HepG2 (cell line): Measurements from ENCODE around the gene TLCD1. TPM values are rescaled to one million over a fixed set of nuclear protein-coding genes. Genes with fewer than 3 reads are reported as not detected.

Experiments used
- ARNT2 ChIP-seq: sonication (generic); formaldehyde crosslinking; IDR thresholded peaks from 2 replicates; pipeline ENCODE4 v1.8.0; 2022; ENCODE audit warnings: mild to moderate bottlenecking, low read depth, missing genetic modification reagents, moderate library complexity
- ATF3 ChIP-seq: sonication (generic); formaldehyde crosslinking; IDR thresholded peaks from 2 replicates; pipeline ENCODE4 v1.4.0; 2020; ENCODE audit warnings: missing genetic modification reagents
- FOXK1 ChIP-seq: sonication (generic); formaldehyde crosslinking; IDR thresholded peaks from 2 replicates; pipeline ENCODE4 v1.4.0; 2020; ENCODE audit warnings: low read depth, missing genetic modification reagents, borderline replicate concordance
- IRX3 ChIP-seq: sonication (generic); formaldehyde crosslinking; IDR thresholded peaks from 2 replicates; pipeline ENCODE4 v1.8.1; 2023; ENCODE audit warnings: mild to moderate bottlenecking, low read depth, missing genetic modification reagents, borderline replicate concordance
- JUN ChIP-seq: sonication (generic); formaldehyde crosslinking; IDR thresholded peaks from 2 replicates; pipeline ENCODE4 v1.4.0; 2020; ENCODE audit warnings: mild to moderate bottlenecking, missing genetic modification reagents
- KDM2A ChIP-seq: sonication (generic); formaldehyde crosslinking; IDR thresholded peaks from 2 replicates; pipeline ENCODE4 v1.4.0; 2020; ENCODE audit warnings: low read depth, missing genetic modification reagents, borderline replicate concordance
- KLF15 ChIP-seq: sonication (generic); formaldehyde crosslinking; IDR thresholded peaks from 2 replicates; pipeline ENCODE4 v1.8.1; 2023; ENCODE audit warnings: borderline replicate concordance, mild to moderate bottlenecking, inconsistent platforms, missing genetic modification reagents, mixed read lengths
- NCOA2 ChIP-seq: sonication (generic); formaldehyde crosslinking; IDR thresholded peaks from 2 replicates; pipeline ENCODE4 v1.8.0; 2022; ENCODE audit warnings: inconsistent platforms
- PTBP1 ChIP-seq: fragments of 200-400 bp; formaldehyde crosslinking; IDR thresholded peaks from 2 replicates; pipeline ENCODE4 v1.6.1; 2018; ENCODE audit warnings: low read length, low read depth; ENCODE audit not compliant: poor library complexity, severe bottlenecking
- TBP ChIP-seq: sonication (generic); formaldehyde crosslinking; IDR thresholded peaks from 2 replicates; pipeline ENCODE4 v1.5.0; 2020; ENCODE audit warnings: missing genetic modification reagents
- TFDP2 ChIP-seq: sonication (generic); formaldehyde crosslinking; IDR thresholded peaks from 2 replicates; pipeline ENCODE4 v1.4.0; 2020; ENCODE audit warnings: missing genetic modification reagents
- TRIM22 ChIP-seq: fragments of 450-650 bp; IDR thresholded peaks from 2 replicates; pipeline ENCODE4 v1.6.1; 2017
- ZBTB38 ChIP-seq: sonication (generic); formaldehyde crosslinking; IDR thresholded peaks from 2 replicates; pipeline ENCODE4 v1.5.1; 2020; ENCODE audit warnings: mild to moderate bottlenecking, missing genetic modification reagents
- ZMYM4 ChIP-seq: sonication (generic); formaldehyde crosslinking; IDR thresholded peaks from 2 replicates; pipeline ENCODE4 v1.8.1; 2023; ENCODE audit warnings: mild to moderate bottlenecking, missing genetic modification reagents
- ZNF142 ChIP-seq: sonication (generic); formaldehyde crosslinking; IDR thresholded peaks from 2 replicates; pipeline ENCODE4 v1.4.0; 2020; ENCODE audit warnings: missing genetic modification reagents
- ZNF446 ChIP-seq: sonication (generic); formaldehyde crosslinking; IDR thresholded peaks from 2 replicates; pipeline ENCODE4 v1.5.0; 2020; ENCODE audit warnings: mild to moderate bottlenecking, missing genetic modification reagents
- ZNF614 ChIP-seq: IDR thresholded peaks from 2 replicates; pipeline ENCODE4 v1.6.1; 2018; ENCODE audit warnings: missing biosample characterization, missing genetic modification reagents, inconsistent platforms, borderline replicate concordance
- ZNF672 ChIP-seq: sonication (generic); formaldehyde crosslinking; IDR thresholded peaks from 2 replicates; pipeline ENCODE4 v1.8.1; 2022; ENCODE audit warnings: missing genetic modification reagents
- ZNF674 ChIP-seq: sonication (generic); formaldehyde crosslinking; IDR thresholded peaks from 2 replicates; pipeline ENCODE4 v1.5.0; 2020; ENCODE audit warnings: low read depth, mild to moderate bottlenecking, missing genetic modification reagents
- ZNF780A ChIP-seq: sonication (generic); formaldehyde crosslinking; IDR thresholded peaks from 2 replicates; pipeline ENCODE4 v1.8.0; 2022; ENCODE audit warnings: mild to moderate bottlenecking, missing genetic modification reagents, moderate library complexity
- ZNF850 ChIP-seq: sonication (generic); formaldehyde crosslinking; conservative IDR thresholded peaks from 2 replicates; pipeline ENCODE4 v1.9.0; 2021; ENCODE audit warnings: mild to moderate bottlenecking, missing genetic modification reagents
- polyA plus RNA-seq, 8 experiments: library from polyadenylated mRNA; depleted of rRNA in 3 of 8; stranded (reverse) in 7 of 8; unstranded in 1 of 8; fragments of >200 nt; fragmentation: Illumina TruSeq in 4 of 8; extraction: Trizol in 4 of 8; gene quantifications; 2 replicates each; pipeline versions ENCODE4 v1.2.1 to v1.2.3, GENCODE V29; 2011 to 2016; ENCODE audit warnings: low read depth in 4 of 8, missing spikeins in 1 of 8, mixed read lengths in 1 of 8; ENCODE audit not compliant: insufficient read depth in 1 of 8
- total RNA-seq, 5 experiments: library from RNA; depleted of rRNA; stranded (reverse); fragments of >200 nt; fragmentation: Illumina TruSeq; extraction: Trizol; gene quantifications; 2 replicates each; pipeline ENCODE4 v1.2.3, GENCODE V29; 2016; ENCODE audit warnings: low read depth in 1 of 5

TLCD1 gene
- total and polyA plus RNA-seq, 2 of the 13 experiments (the other 11 are each of a cell fraction or from before 2014, with no cell fraction given): 14.9 to 19.6 TPM

GRCh38 chr17:28744104-28744971, 18.3 kb upstream of the TLCD1 start (continued):
- TF ChIP-seq ZNF446 (CRISPR knock-in tag) (no peak), JUN (no peak), ZNF142 (CRISPR knock-in tag) (0 out of 2 replicates have a peak, but pooled peaks have one; percentile 48), ARNT2 (CRISPR knock-in tag) (no peak), FOXK1 (peak; percentile 31; the same call in 1 of the 2 replicates), NCOA2 (CRISPR knock-in tag) (peak; percentile 66), ZNF674 (CRISPR knock-in tag) (0 out of 2 replicates have a peak, but pooled peaks have one; percentile 51), ZNF780A (CRISPR knock-in tag) (no peak), ZNF850 (no peak), IRX3 (CRISPR knock-in tag) (no peak), KLF15 (no peak), ZBTB38 (CRISPR knock-in tag) (no peak), PTBP1 (no peak), ATF3 (CRISPR knock-in tag) (peak; percentile 71), ZNF614 (CRISPR knock-in tag) (no peak), TFDP2 (CRISPR knock-in tag) (no peak), ZNF672 (0 out of 2 replicates have a peak, but pooled peaks have one; percentile 57), TBP (no peak), TRIM22 (no peak), KDM2A (peak; percentile 8; the same call in 1 of the 2 replicates), ZMYM4 (CRISPR knock-in tag) (no peak)
